ENCODE measurements around the gene MINDY2.

GRCh38 chr15:58755956-58756355, 15.1 kb upstream of the MINDY2 start:
- TF ChIP-seq ZNF331 (CRISPR knock-in tag; IDR thresholded peaks at IDR 0.05; ENCODE audit: low read depth) (no peak), REST (IDR thresholded peaks at IDR 0.05; ENCODE audit: unreplicated experiment) (no peak), CTCF (conservative IDR thresholded peaks at IDR 0.05; ENCODE audit: low read depth in 2 of 2) (no peak), JUNB (IDR thresholded peaks at IDR 0.05; ENCODE audit: unreplicated experiment) (no peak), POLR2AphosphoS5 (IDR thresholded peaks at IDR 0.05; ENCODE audit: low read depth) (no peak), EZH2phosphoT487 (IDR thresholded peaks at IDR 0.05; ENCODE audit: unreplicated experiment) (no peak), STAT1 (IDR thresholded peaks at IDR 0.05; ENCODE audit: unreplicated experiment) (no peak)
- TF ChIP-seq, protein P1, sequence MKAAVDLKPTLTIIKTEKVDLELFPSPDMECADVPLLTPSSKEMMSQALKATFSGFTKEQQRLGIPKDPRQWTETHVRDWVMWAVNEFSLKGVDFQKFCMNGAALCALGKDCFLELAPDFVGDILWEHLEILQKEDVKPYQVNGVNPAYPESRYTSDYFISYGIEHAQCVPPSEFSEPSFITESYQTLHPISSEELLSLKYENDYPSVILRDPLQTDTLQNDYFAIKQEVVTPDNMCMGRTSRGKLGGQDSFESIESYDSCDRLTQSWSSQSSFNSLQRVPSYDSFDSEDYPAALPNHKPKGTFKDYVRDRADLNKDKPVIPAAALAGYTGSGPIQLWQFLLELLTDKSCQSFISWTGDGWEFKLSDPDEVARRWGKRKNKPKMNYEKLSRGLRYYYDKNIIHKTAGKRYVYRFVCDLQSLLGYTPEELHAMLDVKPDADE (IDR thresholded peaks at IDR 0.05) = no peak
